Uterus (tissue), 4 donors: ENCODE results near the gene ROPN1. TPM values are rescaled to one million over a fixed set of nuclear protein-coding genes. Genes with fewer than 3 reads are reported as not detected.

Experiments
- DNase-seq, 2 donors: peaks; one replicate each; pipeline ENCODE4 v3.0.0-alpha.2; 2019 to 2020
- H3K27ac ChIP-seq, 2 donors: fragments of 200-600 bp; sonication (generic); 1 replicate in 1 of 2; 2 replicates in 1 of 2; pipeline ENCODE4 v1.5.1; 2016 to 2018
- H3K27me3 ChIP-seq, 2 donors: fragments of 200-600 bp; sonication (generic); one replicate each; pipeline ENCODE4 v1.5.1; 2018 to 2019; ENCODE audit warnings: control low read depth in 1 of 2
- H3K36me3 ChIP-seq, 2 donors: fragments of 200-600 bp; sonication (generic); one replicate each; pipeline ENCODE4 v1.5.1; 2019; ENCODE audit warnings: control low read depth in 1 of 2
- H3K4me1 ChIP-seq, 2 donors: fragments of 200-600 bp; sonication (generic); one replicate each; pipeline ENCODE4 v1.5.1; 2018 to 2019; ENCODE audit warnings: control low read depth in 1 of 2
- H3K4me3 ChIP-seq, 2 donors: fragments of 200-600 bp; sonication (generic); 1 replicate in 1 of 2; 2 replicates in 1 of 2; pipeline ENCODE4 v1.5.1; 2018 to 2019; ENCODE audit warnings: mild to moderate bottlenecking in 1 of 2
- H3K9me3 ChIP-seq, 2 donors: fragments of 200-600 bp; sonication (generic); one replicate each; pipeline ENCODE4 v1.5.1; 2019; ENCODE audit warnings: control low read depth in 1 of 2
- CTCF ChIP-seq, 4 experiments: fragments of 200-600 bp in 2 of 4; fragments of 450-650 bp in 2 of 4; sonication (generic) in 2 of 4; IDR thresholded peaks; one replicate each; pipeline ENCODE4 v1.5.1; 2016 to 2019; ENCODE audit warnings: antibody characterized with exemption in 4 of 4, mild to moderate bottlenecking in 2 of 4, moderate library complexity in 1 of 4
- POLR2A ChIP-seq, 2 donors: fragments of 450-650 bp; IDR thresholded peaks; one replicate each; pipeline ENCODE4 v1.6.1; 2016; ENCODE audit warnings: antibody characterized with exemption in 2 of 2, mild to moderate bottlenecking in 1 of 2, moderate library complexity in 1 of 2
- intact Hi-C: fragments of 100-400 bp; cut with DNase I; formaldehyde crosslinking; loops from one replicate; pipeline ENCODE4 v1.15.1; 2023; ENCODE audit warnings: low total_unique reads
- total RNA-seq, 4 donors: library from RNA; depleted of rRNA in 3 of 4; stranded (reverse); fragments of >200 nt in 3 of 4; gene quantifications; one replicate each; pipeline versions ENCODE4 v1.1.0 to v1.2.4, GENCODE V29; 2014 to 2023
- donor health status: DM: yes; HTN: yes; CAD: no.

Gene ROPN1
- total RNA-seq, 4 donors from 2014 or later, result not detected

GRCh38 chr3:123941121-123941520 is 50.8 kb downstream of the ROPN1 start:
- no peak for DNase-seq
- H3K27ac ChIP-seq, result peak overlapping the region in 1 of 2 donors; percentile 35
- no peak overlapping the region for H3K4me3 ChIP-seq
- no peaks in the 10 kb centered on the region for H3K4me1 ChIP-seq
- H3K9me3 ChIP-seq, result no peaks in the 10 kb centered on the region
- intact Hi-C loops, result no loop called here
- TF ChIP-seq POLR2A (IDR thresholded peaks at IDR 0.05) (no peak), CTCF (IDR thresholded peaks at IDR 0.05) (peak in 3 of 4 experiments; percentile 9 to 21 (median 15))
- H3K27me3 ChIP-seq, result no peaks in the 10 kb centered on the region
- H3K36me3 ChIP-seq, result no peaks in the 10 kb centered on the region

DNA sequence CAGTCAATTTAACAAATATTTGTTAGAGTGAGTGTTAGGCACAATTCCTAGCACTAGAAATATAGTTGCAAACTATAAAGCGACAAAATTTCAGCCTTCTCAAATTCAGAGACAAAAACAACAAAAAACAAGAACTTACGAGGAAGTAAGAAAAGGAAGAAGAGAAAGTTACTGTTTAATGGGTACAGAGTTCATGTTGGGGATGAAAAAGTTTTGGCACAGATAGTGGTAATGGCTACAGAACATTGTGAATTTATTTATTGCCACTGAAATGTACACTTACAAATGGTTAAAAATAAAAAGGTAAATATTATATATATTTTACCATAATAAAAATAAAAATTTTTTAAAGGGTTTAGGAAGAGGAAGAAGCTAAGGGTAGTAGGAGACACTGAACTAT is 52.2 kb downstream of the ROPN1 start:
- TF ChIP-seq POLR2A (IDR thresholded peaks at IDR 0.05) (no peak), CTCF (IDR thresholded peaks at IDR 0.05) (no peak)
- H3K9me3 ChIP-seq, result no peaks in the 10 kb centered on the region
- H3K4me1 ChIP-seq, result no peaks in the 10 kb centered on the region
- intact Hi-C loops, result no loop called here
- no peaks in the 10 kb centered on the region for H3K27me3 ChIP-seq
- DNase-seq, result no peak
- no peaks in the 10 kb centered on the region for H3K36me3 ChIP-seq
- H3K27ac ChIP-seq, result no peak overlapping the region
- H3K4me3 ChIP-seq, result no peak overlapping the region

DNA sequence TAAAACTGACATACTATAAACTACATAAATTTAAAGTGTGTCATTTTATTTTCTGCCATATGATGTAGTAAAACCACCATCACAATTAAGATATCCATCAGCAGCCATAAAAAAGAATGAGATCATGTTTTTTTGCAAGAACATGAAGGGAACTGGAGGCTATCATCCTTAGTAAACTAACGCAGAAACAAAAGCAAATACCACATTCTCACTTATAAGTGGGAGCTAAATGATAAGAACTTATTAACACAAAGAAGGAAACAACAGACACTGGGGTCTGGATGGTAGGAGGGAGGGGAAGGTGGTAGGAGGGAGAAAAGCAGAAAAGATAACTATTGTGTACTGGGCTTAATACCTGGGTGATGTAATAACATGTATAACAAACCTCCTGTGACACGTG is 55.5 kb downstream of the ROPN1 start:
- TF ChIP-seq POLR2A (IDR thresholded peaks at IDR 0.05) (no peak), CTCF (IDR thresholded peaks at IDR 0.05) (no peak)

DNA sequence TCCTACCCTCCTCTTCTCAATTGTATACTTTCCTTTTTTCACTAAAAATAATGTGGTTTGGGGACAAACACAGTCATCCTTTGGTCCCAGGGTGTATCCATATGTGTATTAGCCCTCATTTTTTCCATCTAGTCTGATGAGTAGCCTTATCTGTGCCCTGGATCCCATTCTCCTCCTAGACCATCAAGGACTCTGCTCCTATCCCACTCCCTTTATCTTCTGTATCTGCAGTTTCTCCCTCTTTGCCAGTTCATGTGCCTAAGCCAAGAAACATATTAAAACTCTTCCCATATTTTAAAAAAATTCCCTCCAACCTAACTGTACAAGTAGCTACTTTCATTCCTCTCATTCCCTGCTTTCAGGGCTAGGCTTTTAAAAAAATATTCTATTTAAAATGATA is 56.1 kb downstream of the ROPN1 start:
- TF ChIP-seq CTCF (IDR thresholded peaks at IDR 0.05) (no peak), POLR2A (IDR thresholded peaks at IDR 0.05) (no peak)
- Histone ChIP-seq H3K27ac (peak overlapping the region; percentile 34 to 41), H3K4me3 (no peak overlapping the region), H3K27me3 (no peaks in the 10 kb centered on the region), H3K36me3 (no peaks in the 10 kb centered on the region), H3K9me3 (no peaks in the 10 kb centered on the region), H3K4me1 (no peaks in the 10 kb centered on the region)
- intact Hi-C loops, result no loop called here
- DNase-seq, result no peak

More for the DNA sequence above, 55.5 kb downstream of the ROPN1 start:
- H3K4me1 ChIP-seq, result no peaks in the 10 kb centered on the region
- no peak for DNase-seq
- no peaks in the 10 kb centered on the region for H3K36me3 ChIP-seq
- H3K4me3 ChIP-seq, result no peak overlapping the region
- no peaks in the 10 kb centered on the region for H3K27me3 ChIP-seq
- peak overlapping the region; percentile 34 to 41 for H3K27ac ChIP-seq
- no peaks in the 10 kb centered on the region for H3K9me3 ChIP-seq
- intact Hi-C loops, result no loop called here

DNA sequence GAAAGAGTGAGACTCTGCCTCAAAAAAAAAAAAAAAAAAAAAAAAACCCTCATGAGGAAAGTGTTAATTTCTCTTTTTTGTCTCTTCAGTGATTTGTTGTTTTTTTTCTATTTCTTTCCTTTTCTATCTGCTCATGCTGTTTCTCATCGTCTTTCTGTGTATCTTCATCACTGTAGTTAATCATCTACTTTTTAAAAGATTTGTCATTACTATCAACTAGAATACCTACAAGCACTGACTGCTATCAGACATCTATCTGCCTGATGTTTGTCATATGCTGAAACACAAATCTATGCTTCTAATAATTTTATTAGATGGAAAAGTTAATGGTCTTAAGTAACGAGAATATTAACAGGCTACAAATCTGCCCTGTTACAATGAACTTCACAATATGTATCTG is 57.7 kb downstream of the ROPN1 start:
- Histone ChIP-seq H3K4me3 (no peak overlapping the region), H3K9me3 (no peaks in the 10 kb centered on the region), H3K27ac (no peak overlapping the region), H3K27me3 (no peaks in the 10 kb centered on the region), H3K36me3 (no peaks in the 10 kb centered on the region), H3K4me1 (no peaks in the 10 kb centered on the region)
- no peak for TF ChIP-seq CTCF (IDR thresholded peaks at IDR 0.05)
- no peak for TF ChIP-seq POLR2A (IDR thresholded peaks at IDR 0.05)
- no peak for DNase-seq
- intact Hi-C loops, result no loop called here
